Transverse colon (tissue), 4 donors: ENCODE data around the gene BACH2. TPM values are rescaled to one million over a fixed set of nuclear protein-coding genes. Genes with fewer than 3 reads are reported as not detected.

ENCODE experiments used
- DNase-seq: peaks from one replicate; pipeline ENCODE4 v3.0.0-alpha.2; 2019
- H3K27ac ChIP-seq, 4 donors: fragments of 200-600 bp; sonication (generic); 2 replicates each; pipeline ENCODE4 v1.5.1; 2016 to 2018; ENCODE audit warnings: inconsistent platforms in 4 of 4
- H3K27me3 ChIP-seq: fragments of 200-600 bp; sonication (generic); 2 replicates; pipeline ENCODE4 v1.5.1; 2017; ENCODE audit warnings: inconsistent platforms
- H3K36me3 ChIP-seq, 4 donors: fragments of 200-600 bp; sonication (generic); 2 replicates each; pipeline ENCODE4 v1.5.1; 2017 to 2019; ENCODE audit warnings: inconsistent platforms in 4 of 4
- H3K4me1 ChIP-seq, 4 donors: fragments of 200-600 bp; sonication (generic); 2 replicates each; pipeline ENCODE4 v1.5.1; 2017 to 2020; ENCODE audit warnings: inconsistent platforms in 4 of 4
- H3K4me3 ChIP-seq, 4 donors: fragments of 200-600 bp; sonication (generic); 1 replicate in 1 of 4; 2 replicates in 3 of 4; pipeline versions ENCODE4 v1.5.1 to v1.6.1; 2017 to 2019; ENCODE audit warnings: inconsistent platforms in 4 of 4
- H3K9me3 ChIP-seq, 2 donors: fragments of 200-600 bp; sonication (generic); 2 replicates each; pipeline ENCODE4 v1.5.1; 2017 to 2019; ENCODE audit warnings: inconsistent platforms in 2 of 2
- CTCF ChIP-seq, 5 experiments: fragments of 200-600 bp in 3 of 5; fragments of 450-650 bp in 2 of 5; sonication (generic) in 3 of 5; IDR thresholded peaks; 1 replicate in 2 of 5; 2 replicates in 3 of 5; pipeline ENCODE4 v1.5.1; 2016 to 2017; ENCODE audit warnings: antibody characterized with exemption in 5 of 5, inconsistent platforms in 3 of 5, mild to moderate bottlenecking in 2 of 5, moderate library complexity in 1 of 5
- EP300 ChIP-seq: sonication (generic); formaldehyde crosslinking; IDR thresholded peaks from one replicate; pipeline ENCODE4 v1.6.1; 2017; ENCODE audit warnings: antibody characterized with exemption, low read depth
- POLR2A ChIP-seq: fragments of 450-650 bp; IDR thresholded peaks from one replicate; pipeline ENCODE4 v1.6.1; 2016; ENCODE audit warnings: antibody characterized with exemption, mild to moderate bottlenecking, moderate library complexity
- POLR2AphosphoS5 ChIP-seq, 3 donors: sonication (generic); formaldehyde crosslinking; IDR thresholded peaks; one replicate each; pipeline ENCODE4 v1.6.1; 2016; ENCODE audit warnings: antibody characterized with exemption in 3 of 3
- WGBS, 2 donors: methylation state at CpG; one replicate each; pipeline ENCODE4 v1.1.5; 2018; ENCODE audit warnings: low coverage in 1 of 2; 5-methylcytosine and 5-hydroxymethylcytosine counted together
- in situ Hi-C, 4 donors: fragments of 200-750 bp; cut with MboI; loops; one replicate each; pipeline versions ENCODE4 v1.15.0 to v1.15.1; 2017; ENCODE audit warnings: low sequenced_read_pairs in 3 of 4, low pct_ligation_motif_present in 1 of 4, low pct_unique_long_range_greater_than_20kb in 1 of 4
- intact Hi-C: fragments of 100-400 bp; cut with DNase I; formaldehyde crosslinking; loops from one replicate; pipeline ENCODE4 v1.15.1; 2023; ENCODE audit warnings: low total_unique reads
- total RNA-seq, 4 donors: library from RNA; depleted of rRNA; stranded (reverse); fragments of >200 nt; gene quantifications; one replicate each; pipeline ENCODE4 v1.1.0, GENCODE V29; 2016

The BACH2 gene
- total RNA-seq, 4 donors from 2014 or later, result 0.20 to 7.5 (median 2.4) TPM

GRCh38 chr6:89944826-89945407 lies 351.7 kb downstream of the BACH2 start:
- no peak for DNase-seq
- Histone ChIP-seq H3K27me3 (no peaks in the 10 kb centered on the region), H3K27ac (no peak overlapping the region), H3K4me3 (no peak overlapping the region), H3K9me3 (no peaks in the 10 kb centered on the region), H3K4me1 (peaks cover 0 to 20% (median 10%) of the 10 kb centered on the region in 4 donors), H3K36me3 (no peaks in the 10 kb centered on the region)
- intact Hi-C loops, result loop anchor here (5.0 to 10.0 kb wide), 2 partner anchors 450 to 537 kb away; no protein-coding TSS in a partner anchor
- 70 to 88% methylated on average over 1 of the region's 1 CpG for WGBS, 2 donors
- in situ Hi-C loops, result loop anchor here in 1 of 4 donors (10.0 kb wide), 1 partner anchor 450 kb away; no protein-coding TSS in a partner anchor
- TF ChIP-seq CTCF (IDR thresholded peaks at IDR 0.05) (peak; percentile 24 to 36 (median 32)), EP300 (no peak)

GRCh38 chr6:89944181-89944755 lies 352.4 kb downstream of the BACH2 start:
- Histone ChIP-seq H3K9me3 (no peaks in the 10 kb centered on the region), H3K27ac (no peak overlapping the region), H3K4me1 (peaks cover 0 to 20% (median 10%) of the 10 kb centered on the region in 4 donors), H3K36me3 (no peaks in the 10 kb centered on the region), H3K27me3 (no peaks in the 10 kb centered on the region), H3K4me3 (no peak overlapping the region)
- DNase-seq, result no peak
- intact Hi-C loops (loop anchor here (5.0 to 10.0 kb wide), 2 partner anchors 451 to 538 kb away; no protein-coding TSS in a partner anchor), in situ Hi-C loops (loop anchor here in 1 of 4 donors (10.0 kb wide), 1 partner anchor 451 kb away; no protein-coding TSS in a partner anchor)
- 86 to 92% methylated on average over 4 of the region's 4 CpGs for WGBS, 2 donors
- TF ChIP-seq EP300, result no peak
- no peak for TF ChIP-seq CTCF (IDR thresholded peaks at IDR 0.05)
- no peak for TF ChIP-seq POLR2A
- TF ChIP-seq POLR2AphosphoS5 (IDR thresholded peaks at IDR 0.05), result no peak

GRCh38 chr6:89942601-89943000 lies 354.0 kb downstream of the BACH2 start:
- no peak for TF ChIP-seq POLR2AphosphoS5 (IDR thresholded peaks at IDR 0.05)
- TF ChIP-seq POLR2A, result no peak
- no peak for TF ChIP-seq CTCF (IDR thresholded peaks at IDR 0.05)
- TF ChIP-seq EP300, result no peak
- Histone ChIP-seq H3K4me3 (no peak overlapping the region), H3K4me1 (peaks cover 0 to 20% (median 10%) of the 10 kb centered on the region in 4 donors), H3K27ac (no peak overlapping the region), H3K9me3 (no peaks in the 10 kb centered on the region), H3K36me3 (no peaks in the 10 kb centered on the region), H3K27me3 (no peaks in the 10 kb centered on the region)
- in situ Hi-C loops (loop anchor here in 1 of 4 donors (10.0 kb wide), 1 partner anchor 452 kb away; no protein-coding TSS in a partner anchor), intact Hi-C loops (loop anchor here (5.0 to 10.0 kb wide), 2 partner anchors 452 to 540 kb away; no protein-coding TSS in a partner anchor)
- DNase-seq, result no peak
- 85 to 95% methylated on average over 4 to 8 of the region's 8 CpGs for WGBS, 2 donors

GRCh38 chr6:89941763-89942497 lies 354.7 kb downstream of the BACH2 start:
- in situ Hi-C loops, result loop anchor here in 1 of 4 donors (10.0 kb wide), 1 partner anchor 453 kb away; no protein-coding TSS in a partner anchor
- H3K27ac ChIP-seq, result no peak overlapping the region
- intact Hi-C loops, result loop anchor here (5.0 to 10.0 kb wide), 2 partner anchors 453 to 540 kb away; no protein-coding TSS in a partner anchor
- H3K36me3 ChIP-seq, result no peaks in the 10 kb centered on the region
- no peak overlapping the region for H3K4me3 ChIP-seq
- WGBS, 2 donors, result 87 to 100% methylated on average over 5 to 6 of the region's 6 CpGs
- DNase-seq, result no peak
- H3K4me1 ChIP-seq, result peaks cover 0 to 20% (median 10%) of the 10 kb centered on the region in 4 donors
- no peaks in the 10 kb centered on the region for H3K9me3 ChIP-seq
- H3K27me3 ChIP-seq, result no peaks in the 10 kb centered on the region
- TF ChIP-seq CTCF (IDR thresholded peaks at IDR 0.05) (no peak), POLR2A (no peak), POLR2AphosphoS5 (IDR thresholded peaks at IDR 0.05) (no peak), EP300 (no peak)
